Measurements from ENCODE around the gene SLC8B1.

SLC8B1 gene

GRCh38 chr12:113298472-113298817, 36.5 kb downstream of the SLC8B1 start:
- Histone ChIP-seq H3K36me3 (ENCODE audit: insufficient read depth, low read length) (peaks cover 30% of the 10 kb centered on the region), H3K4me3 (ENCODE audit: low read depth in 1 of 2, low read length in 2 of 2) (no peak overlapping the region), H3K27ac (ENCODE audit: low read depth, low read length) (no peak overlapping the region)

GRCh38 chr12:113297621-113298471, 37.1 kb downstream of the SLC8B1 start:
- Histone ChIP-seq H3K36me3 (ENCODE audit: insufficient read depth, low read length) (peaks cover 35% of the 10 kb centered on the region), H3K4me3 (ENCODE audit: low read depth in 1 of 2, low read length in 2 of 2) (no peak overlapping the region), H3K27me3 (ENCODE audit: control insufficient read depth in 1 of 2, insufficient read depth in 2 of 2, low read length in 2 of 2) (no peaks in the 10 kb centered on the region), H3K9me3 (ENCODE audit: low read length) (no peaks in the 10 kb centered on the region), H3K4me1 (ENCODE audit: insufficient read depth, low read length) (peaks cover 10% of the 10 kb centered on the region), H3K27ac (ENCODE audit: low read depth, low read length) (no peak overlapping the region), H3K9ac (ENCODE audit: low read length) (no peak overlapping the region)

More at GRCh38 chr12:113298472-113298817, 36.5 kb downstream of the SLC8B1 start:
- Histone ChIP-seq H3K4me1 (ENCODE audit: insufficient read depth, low read length) (peaks cover 10% of the 10 kb centered on the region), H3K27me3 (ENCODE audit: control insufficient read depth in 1 of 2, insufficient read depth in 2 of 2, low read length in 2 of 2) (no peaks in the 10 kb centered on the region), H3K9ac (ENCODE audit: low read length) (no peak overlapping the region), H3K9me3 (ENCODE audit: low read length) (no peaks in the 10 kb centered on the region)

GRCh38 chr12:113297214-113297587, 37.7 kb downstream of the SLC8B1 start:
- H3K36me3 ChIP-seq (ENCODE audit: insufficient read depth, low read length), result peaks cover 41% of the 10 kb centered on the region

GRCh38 chr12:113296557-113297213, 38.2 kb downstream of the SLC8B1 start:
- Histone ChIP-seq H3K27me3 (ENCODE audit: control insufficient read depth in 1 of 2, insufficient read depth in 2 of 2, low read length in 2 of 2) (no peaks in the 10 kb centered on the region), H3K4me1 (ENCODE audit: insufficient read depth, low read length) (peaks cover 10% of the 10 kb centered on the region), H3K36me3 (ENCODE audit: insufficient read depth, low read length) (peaks cover 39% of the 10 kb centered on the region), H3K9me3 (ENCODE audit: low read length) (no peaks in the 10 kb centered on the region), H3K27ac (ENCODE audit: low read depth, low read length) (no peak overlapping the region), H3K4me3 (ENCODE audit: low read depth in 1 of 2, low read length in 2 of 2) (no peak overlapping the region), H3K9ac (ENCODE audit: low read length) (no peak overlapping the region)

More at GRCh38 chr12:113297214-113297587, 37.7 kb downstream of the SLC8B1 start:
- Histone ChIP-seq H3K9ac (ENCODE audit: low read length) (no peak overlapping the region), H3K27ac (ENCODE audit: low read depth, low read length) (no peak overlapping the region), H3K9me3 (ENCODE audit: low read length) (no peaks in the 10 kb centered on the region), H3K4me1 (ENCODE audit: insufficient read depth, low read length) (peaks cover 10% of the 10 kb centered on the region), H3K27me3 (ENCODE audit: control insufficient read depth in 1 of 2, insufficient read depth in 2 of 2, low read length in 2 of 2) (no peaks in the 10 kb centered on the region), H3K4me3 (ENCODE audit: low read depth in 1 of 2, low read length in 2 of 2) (no peak overlapping the region)

GRCh38 chr12:113295886-113296556, 38.9 kb downstream of the SLC8B1 start:
- H3K27me3 ChIP-seq (ENCODE audit: control insufficient read depth in 1 of 2, insufficient read depth in 2 of 2, low read length in 2 of 2), result no peaks in the 10 kb centered on the region
- no peak overlapping the region for H3K4me3 ChIP-seq (ENCODE audit: low read depth in 1 of 2, low read length in 2 of 2)
- H3K4me1 ChIP-seq (ENCODE audit: insufficient read depth, low read length), result peaks cover 10% of the 10 kb centered on the region
- H3K9ac ChIP-seq (ENCODE audit: low read length), result no peak overlapping the region
- H3K27ac ChIP-seq (ENCODE audit: low read depth, low read length), result no peak overlapping the region
- H3K36me3 ChIP-seq (ENCODE audit: insufficient read depth, low read length), result peaks cover 39% of the 10 kb centered on the region
- no peaks in the 10 kb centered on the region for H3K9me3 ChIP-seq (ENCODE audit: low read length)

GRCh38 chr12:113293100-113293499, 41.8 kb downstream of the SLC8B1 start:
- Histone ChIP-seq H3K27ac (ENCODE audit: low read depth, low read length) (no peak overlapping the region), H3K4me3 (ENCODE audit: low read depth in 1 of 2, low read length in 2 of 2) (no peak overlapping the region), H3K36me3 (ENCODE audit: insufficient read depth, low read length) (peaks cover 69% of the 10 kb centered on the region), H3K27me3 (ENCODE audit: control insufficient read depth in 1 of 2, insufficient read depth in 2 of 2, low read length in 2 of 2) (no peaks in the 10 kb centered on the region), H3K9me3 (ENCODE audit: low read length) (no peaks in the 10 kb centered on the region), H3K9ac (ENCODE audit: low read length) (no peak overlapping the region), H3K4me1 (ENCODE audit: insufficient read depth, low read length) (no peaks in the 10 kb centered on the region)

GRCh38 chr12:113292547-113292946, 42.4 kb downstream of the SLC8B1 start:
- Histone ChIP-seq H3K4me3 (ENCODE audit: low read depth in 1 of 2, low read length in 2 of 2) (no peak overlapping the region), H3K4me1 (ENCODE audit: insufficient read depth, low read length) (no peaks in the 10 kb centered on the region), H3K36me3 (ENCODE audit: insufficient read depth, low read length) (peaks cover 71% of the 10 kb centered on the region), H3K27me3 (ENCODE audit: control insufficient read depth in 1 of 2, insufficient read depth in 2 of 2, low read length in 2 of 2) (no peaks in the 10 kb centered on the region), H3K27ac (ENCODE audit: low read depth, low read length) (no peak overlapping the region), H3K9me3 (ENCODE audit: low read length) (no peaks in the 10 kb centered on the region), H3K9ac (ENCODE audit: low read length) (no peak overlapping the region)

- Histone ChIP-seq H3K9ac (ENCODE audit: low read length) (no peak overlapping the region), H3K9me3 (ENCODE audit: low read length) (no peaks in the 10 kb centered on the region), H3K36me3 (ENCODE audit: insufficient read depth, low read length) (peaks cover 74% of the 10 kb centered on the region), H3K27ac (ENCODE audit: low read depth, low read length) (no peak overlapping the region), H3K4me3 (ENCODE audit: low read depth in 1 of 2, low read length in 2 of 2) (no peak overlapping the region), H3K27me3 (ENCODE audit: control insufficient read depth in 1 of 2, insufficient read depth in 2 of 2, low read length in 2 of 2) (no peaks in the 10 kb centered on the region), H3K4me1 (ENCODE audit: insufficient read depth, low read length) (no peaks in the 10 kb centered on the region)
These were observed 42.8 kb downstream of the SLC8B1 start for GRCh38 chr12:113292091-113292490.

GRCh38 chr12:113291586-113291985, 43.3 kb downstream of the SLC8B1 start:
- Histone ChIP-seq H3K36me3 (ENCODE audit: insufficient read depth, low read length) (peaks cover 74% of the 10 kb centered on the region), H3K9ac (ENCODE audit: low read length) (no peak overlapping the region), H3K9me3 (ENCODE audit: low read length) (no peaks in the 10 kb centered on the region), H3K4me1 (ENCODE audit: insufficient read depth, low read length) (no peaks in the 10 kb centered on the region), H3K4me3 (ENCODE audit: low read depth in 1 of 2, low read length in 2 of 2) (no peak overlapping the region), H3K27me3 (ENCODE audit: control insufficient read depth in 1 of 2, insufficient read depth in 2 of 2, low read length in 2 of 2) (no peaks in the 10 kb centered on the region), H3K27ac (ENCODE audit: low read depth, low read length) (no peak overlapping the region)

- Histone ChIP-seq H3K4me3 (ENCODE audit: low read depth in 1 of 2, low read length in 2 of 2) (no peak overlapping the region), H3K4me1 (ENCODE audit: insufficient read depth, low read length) (no peaks in the 10 kb centered on the region), H3K9me3 (ENCODE audit: low read length) (no peaks in the 10 kb centered on the region), H3K36me3 (ENCODE audit: insufficient read depth, low read length) (peaks cover 72% of the 10 kb centered on the region), H3K9ac (ENCODE audit: low read length) (no peak overlapping the region), H3K27me3 (ENCODE audit: control insufficient read depth in 1 of 2, insufficient read depth in 2 of 2, low read length in 2 of 2) (no peaks in the 10 kb centered on the region), H3K27ac (ENCODE audit: low read depth, low read length) (no peak overlapping the region)
These were observed 44.4 kb downstream of the SLC8B1 start for GRCh38 chr12:113290506-113290905.

GRCh38 chr12:113289361-113289760, 45.5 kb downstream of the SLC8B1 start:
- Histone ChIP-seq H3K27me3 (ENCODE audit: control insufficient read depth in 1 of 2, insufficient read depth in 2 of 2, low read length in 2 of 2) (no peaks in the 10 kb centered on the region), H3K4me1 (ENCODE audit: insufficient read depth, low read length) (no peaks in the 10 kb centered on the region), H3K9ac (ENCODE audit: low read length) (no peak overlapping the region), H3K36me3 (ENCODE audit: insufficient read depth, low read length) (peaks cover 74% of the 10 kb centered on the region), H3K27ac (ENCODE audit: low read depth, low read length) (no peak overlapping the region), H3K9me3 (ENCODE audit: low read length) (no peaks in the 10 kb centered on the region), H3K4me3 (ENCODE audit: low read depth in 1 of 2, low read length in 2 of 2) (no peak overlapping the region)

Measured in muscle layer of colon (tissue), 2 donors.